ENCODE measurements around the gene CHAC1. TPM values are rescaled to one million over a fixed set of nuclear protein-coding genes. Genes with fewer than 3 reads are reported as not detected.

CHAC1 gene
- total RNA-seq, 1 experiment from 2014 or later = 48.7 TPM

- Mint-ChIP-seq H3K27me3 (ENCODE audit: low read depth) (peaks cover 6% of the 10 kb centered on the region), H3K27ac (peak overlapping the region; percentile 86 to 99 (median 98); a peak in 4 of 7 replicates), H3K4me3 (peak overlapping the region; percentile 87 to 96), H3K4me1 (peaks cover 40 to 58% of the 10 kb centered on the region in 2 experiments), H3K9me3 (no peaks in the 10 kb centered on the region; a peak in 1 of 5 replicates), H3K36me3 (ENCODE audit: insufficient read depth in 1 of 3, low read depth in 3 of 3) (peaks cover 18 to 29% (median 28%) of the 10 kb centered on the region in 3 experiments)
- no peak for TF ChIP-seq CTCF (conservative IDR thresholded peaks at IDR 0.05)
- Histone ChIP-seq H2BK12ac (ENCODE audit: insufficient read length, low read depth, low read length) (no peak overlapping the region), H3K18ac (ENCODE audit: insufficient read length, low read depth, low read length) (no peak overlapping the region), H3K4me2 (ENCODE audit: insufficient read depth, insufficient read length, low read length) (no peak overlapping the region), H3K56ac (ENCODE audit: insufficient read length, low read depth, low read length) (no peak overlapping the region), H2BK20ac (ENCODE audit: low read depth, low read length, poor library complexity, severe bottlenecking) (no peak overlapping the region), H3K9me3 (ENCODE audit: control insufficient read depth, low read depth, low read length) (no peaks in the 10 kb centered on the region), H3T11ph (ENCODE audit: low read length) (no peak overlapping the region), H3K23me2 (ENCODE audit: insufficient read length, low read depth, low read length, poor library complexity, severe bottlenecking) (peaks cover 18% of the 10 kb centered on the region), H2BK5ac (ENCODE audit: insufficient read length, low read length) (no peak overlapping the region), H4K20me1 (ENCODE audit: control insufficient read depth, insufficient read depth, insufficient read length) (no peaks in the 10 kb centered on the region), H3K79me1 (ENCODE audit: insufficient read depth, low read depth, low read length, poor library complexity, severe bottlenecking) (no peaks in the 10 kb centered on the region), H3K27ac (ENCODE audit: insufficient read length, low read depth, low read length) (no peak overlapping the region), H3K27me3 (ENCODE audit: insufficient read depth, low read length) (no peaks in the 10 kb centered on the region), H4K91ac (ENCODE audit: insufficient read length, low read depth, low read length) (no peak overlapping the region), H2BK15ac (ENCODE audit: low read depth, low read length) (no peak overlapping the region), H2AK5ac (ENCODE audit: insufficient read length, low read length) (no peak overlapping the region), H3K9ac (ENCODE audit: extremely low read depth, insufficient read length, low read length) (no peak overlapping the region), H3K4me1 (ENCODE audit: insufficient read depth, low read length) (peaks cover 5% of the 10 kb centered on the region; the same call in 1 of the 2 replicates), H4K8ac (replicated peaks; ENCODE audit: insufficient read length, low read depth, low read length) (no peak overlapping the region), H2BK120ac (ENCODE audit: low read depth, low read length, poor library complexity, severe bottlenecking) (no peak overlapping the region), H3K4ac (ENCODE audit: low read depth, low read length) (no peak overlapping the region), H3K23ac (ENCODE audit: insufficient read length, low read depth, low read length) (no peak overlapping the region), H4K5ac (ENCODE audit: insufficient read length, low read depth, low read length) (no peak overlapping the region), H2AFZ (ENCODE audit: low read length) (no peak overlapping the region), H3K14ac (ENCODE audit: insufficient read depth, low read length) (no peak overlapping the region), H3K79me2 (ENCODE audit: insufficient read depth, low read length) (no peaks in the 10 kb centered on the region; the same call in 1 of the 2 replicates)
- no CpG with 5 or more reads among the region's 4 CpGs for WGBS (ENCODE audit: extremely low coverage, insufficient read length, low lambda C conversion rate)
- no peak for DNase-seq
Observed at GRCh38 chr15:40951764-40952163, 1.5 kb upstream of the CHAC1 start.

All from H9 (cell line).